Activated T-cell treated with anti-CD3 and anti-CD28 coated beads for 1 hour (primary cell): Measurements from ENCODE around the gene ALDH1B1.
"Not testable (repeated sequence)": the region's sequence is repeated elsewhere in the genome, so short reads cannot be mapped to it uniquely, and the experiment has no call there.

ENCODE experiments used
- DNase-seq: peaks from one replicate; pipeline ENCODE4 v3.0.0-alpha.2; 2020; ENCODE audit warnings: low read depth

Gene ALDH1B1

DNA sequence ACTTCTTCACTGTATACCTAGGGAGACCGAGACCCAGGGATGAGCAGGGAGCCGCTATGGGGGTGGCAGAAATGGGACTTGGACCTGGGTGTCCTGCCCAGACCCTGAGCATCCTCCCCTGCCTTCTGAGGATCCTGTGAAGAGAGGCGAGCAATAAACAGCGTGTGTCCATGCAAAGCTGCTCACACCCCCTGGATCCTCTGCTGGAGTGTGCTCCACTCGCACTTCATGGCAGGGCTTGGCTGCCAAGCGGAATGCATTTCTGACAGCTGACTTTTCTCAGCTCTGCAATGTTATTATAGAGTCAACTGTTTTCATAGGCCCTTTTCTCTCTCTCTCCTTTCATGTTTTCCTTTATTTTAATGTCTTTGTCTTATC lies 31.0 kb upstream of the ALDH1B1 start:
- no peak for DNase-seq

DNA sequence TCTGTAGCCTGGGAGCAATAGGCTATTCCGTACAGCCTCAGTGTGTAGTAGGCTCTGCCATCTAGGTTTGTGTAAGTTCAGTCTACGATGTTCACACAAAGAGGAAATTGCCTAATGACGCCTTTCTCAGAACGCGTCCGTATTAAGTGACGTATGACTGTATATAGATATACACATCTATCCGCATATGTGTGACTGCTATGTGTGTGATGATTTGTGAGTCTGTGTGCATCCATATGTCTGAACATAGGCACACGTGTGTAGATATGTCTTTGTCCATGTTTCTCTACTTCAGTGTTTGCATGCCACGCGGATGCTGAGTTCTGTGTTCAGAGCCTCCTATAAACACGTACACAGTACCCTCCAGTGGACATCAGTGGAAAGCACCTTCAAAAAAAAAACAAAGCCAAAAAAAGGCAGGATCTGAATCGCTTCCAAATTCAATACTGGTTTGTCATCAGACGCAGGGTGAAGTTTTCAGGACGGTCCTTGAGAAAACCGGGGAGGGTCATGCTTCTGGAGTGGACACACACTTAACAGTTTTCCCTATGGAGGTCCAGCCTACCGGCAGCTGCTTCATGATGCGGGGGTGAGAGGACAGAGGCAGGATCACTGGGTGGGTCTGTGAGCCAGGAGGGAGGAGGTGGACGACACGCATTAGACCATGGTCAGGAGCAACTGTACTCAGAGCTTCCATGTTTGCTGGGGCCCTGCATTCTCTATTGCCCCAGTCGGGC lies 29.5 kb upstream of the ALDH1B1 start:
- DNase-seq, result no peak

DNA sequence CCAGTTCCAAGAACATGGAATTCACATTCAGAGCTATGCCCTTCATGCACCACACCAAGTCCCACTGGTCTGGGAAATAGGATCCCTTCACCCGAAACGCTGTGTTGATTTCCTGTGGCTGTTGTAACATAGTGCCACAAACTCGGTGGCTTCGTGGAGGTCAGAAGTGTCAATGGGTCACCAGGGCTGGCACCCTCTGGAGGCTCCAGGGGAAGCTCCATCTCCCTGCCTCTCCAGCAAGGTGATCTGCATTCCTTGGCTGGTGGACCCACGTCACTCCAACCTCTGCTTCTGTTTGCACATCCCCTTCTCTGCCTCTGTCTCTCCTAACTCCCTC lies 28.9 kb upstream of the ALDH1B1 start:
- no peak for DNase-seq

DNA sequence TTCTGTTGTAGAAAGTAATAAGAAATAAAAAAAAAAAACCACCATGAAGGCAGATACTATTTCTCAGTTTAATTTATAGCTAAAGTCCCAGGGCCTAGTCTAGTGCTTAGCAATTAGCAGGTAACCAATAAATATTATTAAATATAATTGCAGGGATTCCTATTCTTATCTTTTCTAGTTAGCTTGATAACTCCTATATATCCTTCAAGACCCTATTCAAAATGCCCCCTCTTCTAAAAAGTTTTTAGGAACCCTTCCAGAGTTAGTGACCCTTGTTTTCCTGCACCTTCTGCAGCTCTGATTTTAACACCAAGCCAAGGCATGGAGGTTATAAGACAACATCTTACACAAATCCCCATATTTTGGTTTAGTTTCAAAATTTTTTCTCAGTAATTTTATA lies 24.6 kb upstream of the ALDH1B1 start:
- DNase-seq, result no peak

DNA sequence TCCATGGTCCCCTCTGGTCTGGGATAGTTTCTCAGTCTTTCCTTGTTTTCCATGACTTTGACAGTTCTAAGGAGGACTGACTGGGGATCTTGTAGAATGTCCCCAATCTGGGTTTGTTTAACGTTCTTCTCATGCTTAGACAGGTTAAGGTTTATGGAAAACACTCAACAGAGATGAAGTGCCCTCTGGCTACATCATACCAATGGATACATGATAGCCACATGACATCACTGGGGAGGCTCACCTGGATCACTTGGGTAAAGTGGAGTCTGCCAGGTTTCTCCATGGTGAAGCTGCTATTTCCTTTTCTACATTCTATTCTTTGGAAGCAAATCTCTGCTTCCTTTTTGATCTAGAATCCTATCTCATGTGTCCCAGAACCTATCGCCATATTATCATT lies 23.8 kb upstream of the ALDH1B1 start:
- no peak for DNase-seq

DNA sequence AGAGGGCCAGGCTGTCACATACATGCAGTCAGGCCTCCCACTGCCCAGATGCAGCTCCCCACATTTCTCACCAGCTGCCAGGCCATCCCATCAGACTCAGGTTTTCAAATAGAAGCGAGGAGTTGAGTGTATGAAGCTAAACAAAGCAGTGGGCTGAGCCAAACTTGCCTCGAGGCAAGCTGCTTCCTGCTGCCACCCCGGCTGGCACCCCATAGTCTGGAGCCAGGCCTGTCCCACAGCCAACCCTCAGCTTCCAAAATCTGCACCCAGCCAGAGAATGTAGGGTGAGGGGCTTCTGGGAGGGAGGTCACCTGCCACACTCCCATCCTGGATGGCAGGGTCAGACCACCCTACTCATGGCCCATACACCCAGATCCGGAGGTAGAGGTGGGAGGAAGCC lies 22.3 kb upstream of the ALDH1B1 start:
- DNase-seq, result no peak

DNA sequence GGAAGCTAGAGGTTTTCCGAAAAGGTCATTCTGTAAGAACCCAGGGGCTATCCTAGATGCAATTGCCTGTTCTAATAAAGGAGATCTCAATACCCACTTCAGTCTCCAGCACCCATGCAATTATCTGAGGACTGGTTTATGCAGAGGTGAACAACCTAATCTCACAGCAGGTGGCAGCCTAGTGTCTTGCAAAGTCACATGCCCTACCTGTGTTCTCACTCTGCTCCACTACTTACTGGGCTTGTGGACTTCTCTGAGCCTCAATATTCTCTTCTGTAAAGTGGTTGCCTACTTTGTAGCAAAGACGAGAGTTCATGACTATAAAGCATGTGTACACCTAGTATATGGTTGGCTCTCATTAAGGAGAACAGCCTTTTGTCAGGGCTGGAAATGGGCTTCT lies 21.0 kb upstream of the ALDH1B1 start:
- DNase-seq, result no peak

DNA sequence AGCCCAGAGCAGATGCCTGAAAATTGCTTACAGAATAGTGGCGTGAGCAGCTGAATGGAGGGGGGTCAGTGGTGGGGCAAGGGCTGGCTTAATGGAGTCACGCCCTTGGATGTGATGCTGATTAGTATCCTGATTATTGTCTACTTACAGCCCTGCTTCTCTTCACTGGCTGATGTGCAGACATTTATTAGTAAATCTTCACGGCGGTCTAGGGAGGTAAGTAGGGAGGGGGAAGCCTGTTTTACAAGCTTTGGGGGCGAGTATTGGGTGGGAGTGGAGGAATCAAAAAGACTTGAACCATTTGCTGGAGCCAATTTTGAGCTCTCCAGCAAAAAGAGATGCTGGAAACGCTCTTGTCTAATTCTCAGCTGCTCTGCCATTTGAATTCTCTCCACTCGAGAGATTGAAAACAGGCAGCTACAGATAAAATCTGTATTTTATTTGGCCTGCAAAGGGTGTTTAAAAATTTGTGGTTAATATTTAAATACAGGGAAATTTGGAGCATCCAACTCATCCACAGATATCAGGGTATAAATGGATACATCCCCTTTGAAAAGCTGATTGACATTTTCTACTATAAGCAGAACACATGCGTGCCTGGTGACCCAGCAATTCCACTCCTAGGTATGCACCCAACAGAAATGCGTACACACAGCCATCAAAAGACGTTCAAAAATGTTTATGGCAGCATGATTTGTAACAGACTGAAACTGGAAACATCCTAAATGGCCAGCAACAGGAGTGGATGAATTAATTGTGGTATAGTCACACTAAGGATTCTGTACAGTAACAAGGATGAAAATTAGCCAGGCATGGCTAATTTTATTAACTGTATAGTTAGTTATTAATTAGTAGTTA lies 19.5 kb upstream of the ALDH1B1 start:
- no peak for DNase-seq

DNA sequence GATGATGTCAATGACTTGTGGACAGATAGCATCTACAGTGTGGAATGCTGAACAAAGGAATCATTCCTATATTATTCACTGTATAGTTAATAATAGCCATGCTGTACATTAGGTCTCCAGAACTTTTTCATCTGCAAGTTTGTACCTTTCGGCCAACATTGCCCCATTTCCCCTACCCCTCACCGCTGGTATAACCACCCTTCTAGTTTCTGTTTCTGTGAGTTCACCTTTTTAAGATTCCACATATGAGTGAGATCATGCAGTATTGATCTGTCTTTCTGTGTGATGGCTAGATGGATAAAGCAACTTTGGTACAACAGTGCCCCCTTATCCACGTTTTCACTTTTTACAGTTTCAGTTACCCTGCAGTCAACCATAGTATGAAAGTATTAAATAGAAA lies 18.8 kb upstream of the ALDH1B1 start:
- no peak for DNase-seq

DNA sequence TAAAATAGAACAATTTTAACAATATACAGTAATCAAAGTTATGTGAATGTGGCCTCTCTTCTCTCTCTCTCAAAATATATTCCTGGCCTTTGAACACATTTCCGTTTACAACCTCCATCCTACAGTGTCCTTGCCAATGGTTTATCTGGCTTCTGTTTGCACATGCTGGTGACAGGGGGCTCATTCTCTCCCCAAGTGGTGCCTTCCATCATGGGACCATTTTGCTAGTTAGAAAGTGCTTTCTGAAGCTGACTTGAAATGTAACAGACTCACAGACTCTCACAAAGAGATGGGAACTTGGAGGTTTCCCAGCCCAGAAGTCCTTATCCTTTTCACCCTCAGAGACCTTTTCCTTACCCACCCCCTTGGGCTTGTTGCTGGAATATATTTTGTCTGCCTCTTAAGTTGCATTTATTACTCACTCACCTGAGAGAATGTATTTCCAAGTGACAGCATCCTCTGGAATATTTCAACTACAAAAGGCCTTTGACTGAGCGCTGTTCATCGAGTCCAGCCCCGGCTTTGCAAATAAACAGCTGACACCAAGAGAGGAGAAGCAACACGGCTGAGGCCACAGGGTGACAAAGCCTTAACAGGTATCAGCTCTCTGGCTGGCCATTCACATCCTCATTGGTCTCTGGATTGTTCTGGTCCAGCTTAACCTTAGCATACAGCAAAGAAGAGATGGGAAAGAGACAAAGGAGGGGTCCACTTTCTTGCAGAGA lies 17.5 kb upstream of the ALDH1B1 start:
- no peak for DNase-seq

DNA sequence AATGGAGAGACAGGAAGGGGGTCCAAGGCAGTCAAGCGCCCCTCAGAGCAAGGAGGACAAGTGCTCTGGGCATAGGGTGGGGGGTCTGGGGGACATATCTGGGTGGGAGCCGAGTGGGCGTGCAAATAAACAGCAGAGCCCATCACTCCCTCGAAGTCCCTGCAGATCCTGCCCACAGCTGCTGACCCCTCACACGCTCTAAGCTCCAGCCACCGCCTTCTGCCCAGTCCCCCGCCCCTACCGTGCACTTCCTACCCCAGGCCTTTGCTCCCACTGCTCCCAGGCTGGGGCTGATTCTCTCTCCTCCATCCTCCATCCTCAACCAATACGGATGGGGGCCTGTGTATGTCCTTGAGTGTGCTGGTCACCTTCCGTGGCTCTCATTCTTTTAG lies 16.9 kb upstream of the ALDH1B1 start:
- DNase-seq, result no peak

DNA sequence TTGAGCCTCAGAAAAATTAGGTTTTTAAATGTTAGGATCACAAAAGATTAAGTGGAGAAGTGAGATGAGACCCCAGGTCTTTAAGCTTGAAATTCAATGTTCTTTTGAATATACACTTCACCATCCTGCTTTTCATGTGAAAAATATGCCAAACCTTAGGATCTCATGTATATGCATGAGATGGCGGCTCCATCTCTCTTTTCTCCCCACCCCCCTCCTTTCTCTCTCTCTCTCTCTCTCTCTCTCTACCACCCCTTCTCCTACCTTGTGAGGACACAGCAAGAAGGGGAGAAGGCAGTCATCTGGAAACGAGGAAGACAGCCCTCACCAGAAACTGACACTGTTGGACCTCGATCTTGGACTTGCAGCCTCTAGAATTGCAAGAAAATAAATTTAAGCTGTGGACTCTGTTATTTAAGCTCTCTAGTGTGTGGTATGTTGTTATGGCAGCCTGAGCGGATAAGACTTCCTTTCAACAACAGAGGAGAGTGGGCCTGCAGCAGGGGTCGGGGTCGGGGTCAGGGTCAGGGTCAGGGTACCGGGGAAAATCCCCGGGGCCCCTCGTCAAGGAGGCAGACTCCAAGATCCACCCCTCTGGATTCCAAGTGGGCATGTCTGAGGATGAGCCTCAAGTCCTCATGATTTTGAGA lies 16.4 kb upstream of the ALDH1B1 start:
- no peak for DNase-seq

DNA sequence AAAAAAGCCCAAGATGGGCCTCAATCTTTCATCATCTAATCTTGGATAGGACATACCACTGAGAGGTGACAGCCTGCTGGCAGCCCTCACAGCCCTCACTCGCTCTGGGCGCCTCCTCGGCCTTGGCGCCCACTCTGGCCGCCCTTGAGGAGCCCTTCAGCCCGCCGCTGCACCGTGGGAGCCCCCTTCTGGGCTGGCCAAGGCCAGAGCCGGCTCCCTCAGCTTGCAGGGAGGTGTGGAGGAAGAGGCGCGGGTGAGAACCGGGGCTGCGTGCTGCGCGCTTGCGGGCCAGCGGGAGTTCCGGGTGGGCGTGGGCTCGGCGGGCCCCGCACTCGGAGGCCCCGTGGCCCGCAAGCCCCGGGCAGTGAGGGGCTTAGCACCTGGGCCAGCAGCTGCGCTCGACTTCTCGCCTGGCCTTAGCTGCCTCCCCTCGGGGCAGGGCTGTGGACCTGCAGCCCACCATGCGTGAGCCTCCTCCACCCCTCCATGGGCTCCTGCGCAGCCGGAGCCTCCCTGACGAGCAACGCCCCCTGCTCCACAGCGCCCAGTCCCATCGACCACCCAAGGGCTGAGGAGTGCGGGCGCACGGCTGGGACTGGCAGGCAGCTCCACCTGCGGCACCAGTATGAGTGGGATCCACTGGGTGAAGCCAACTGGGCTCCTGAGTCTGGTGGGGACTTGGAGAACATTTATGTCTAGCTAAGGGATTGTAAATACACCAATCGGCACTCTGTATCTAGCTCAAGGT lies 15.0 kb upstream of the ALDH1B1 start:
- DNase-seq, result not testable (repeated sequence)

DNA sequence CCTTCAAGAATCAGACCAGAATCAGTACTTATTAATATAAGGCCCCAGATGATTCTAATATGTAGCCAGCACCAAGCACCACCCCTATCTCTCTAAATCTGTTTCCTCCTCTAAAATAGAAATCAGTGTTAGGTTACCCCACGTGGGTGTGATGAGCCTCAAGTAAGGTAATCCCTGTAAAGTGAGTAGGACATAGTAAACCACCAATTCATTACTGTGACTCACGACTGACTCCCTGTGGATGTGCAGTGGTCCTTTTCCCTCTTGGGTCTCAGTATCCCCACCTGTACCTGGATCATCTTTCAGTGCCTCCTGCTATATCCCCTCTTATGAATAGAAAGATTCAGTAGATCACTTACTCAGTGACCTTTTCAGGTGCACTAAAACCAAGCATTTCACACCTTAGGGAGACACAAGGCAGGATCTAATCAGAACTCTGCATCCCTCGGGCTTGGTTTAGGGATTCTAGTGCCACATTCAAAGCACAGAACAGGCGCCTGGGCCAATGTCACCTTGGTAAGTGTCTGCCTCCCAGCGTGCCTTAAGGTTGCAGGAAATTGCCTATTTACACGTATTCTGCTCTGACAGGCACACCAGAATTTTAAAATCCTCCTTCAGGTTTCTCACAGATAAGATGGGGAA lies 12.2 kb upstream of the ALDH1B1 start:
- no peak for DNase-seq

DNA sequence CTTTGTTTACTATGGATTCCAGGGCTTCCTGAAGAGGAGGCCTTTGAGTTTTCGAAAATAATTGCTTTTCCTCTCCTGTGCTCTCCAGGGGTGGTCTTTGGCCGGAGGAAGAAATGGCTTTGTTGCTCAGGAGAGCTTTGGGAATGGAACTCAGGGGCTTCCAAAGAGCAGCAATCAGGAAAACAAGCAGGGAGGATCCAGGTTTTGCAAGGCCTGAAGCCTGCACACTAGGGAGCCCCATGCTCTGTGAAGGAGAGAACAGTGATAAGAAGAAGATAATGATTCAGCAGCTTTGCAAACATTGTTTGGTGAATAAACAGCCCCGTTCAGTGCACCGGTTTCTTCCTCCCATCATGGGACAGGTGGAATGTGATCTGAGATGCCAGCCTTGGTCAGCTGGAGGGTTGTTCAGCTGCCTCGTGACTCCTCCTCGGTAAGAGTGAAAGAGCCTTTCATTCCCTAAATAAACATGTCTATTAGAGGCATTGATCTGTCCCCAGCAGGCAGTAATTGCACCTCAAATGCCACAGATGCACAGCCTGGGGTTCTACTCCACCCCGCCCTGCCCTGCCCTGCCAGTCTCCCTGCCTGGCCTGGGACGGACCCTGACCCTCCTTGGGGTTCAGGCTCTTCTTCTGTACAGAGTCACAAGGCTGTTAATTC lies 11.5 kb upstream of the ALDH1B1 start:
- no peak for DNase-seq

DNA sequence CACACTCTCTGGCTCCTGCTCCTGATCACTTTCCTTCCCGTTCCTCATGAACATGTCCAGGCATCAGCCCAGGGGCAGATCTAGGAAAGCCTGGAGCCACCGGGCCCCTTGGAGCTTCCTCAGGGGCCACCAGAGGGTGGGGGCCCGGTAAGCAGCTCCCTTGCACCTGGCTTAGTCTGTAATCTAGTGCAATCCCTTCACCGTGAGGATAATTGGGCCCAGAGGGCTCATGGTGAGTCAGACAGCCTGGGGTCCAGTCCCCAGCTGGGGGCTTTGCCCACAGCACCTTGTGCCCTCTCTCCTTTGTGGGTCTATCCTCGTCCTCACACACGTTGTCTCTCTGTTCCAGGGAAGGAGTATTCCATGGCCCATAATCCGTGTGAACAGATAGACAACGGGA lies 10.4 kb upstream of the ALDH1B1 start:
- no peak for DNase-seq

DNA sequence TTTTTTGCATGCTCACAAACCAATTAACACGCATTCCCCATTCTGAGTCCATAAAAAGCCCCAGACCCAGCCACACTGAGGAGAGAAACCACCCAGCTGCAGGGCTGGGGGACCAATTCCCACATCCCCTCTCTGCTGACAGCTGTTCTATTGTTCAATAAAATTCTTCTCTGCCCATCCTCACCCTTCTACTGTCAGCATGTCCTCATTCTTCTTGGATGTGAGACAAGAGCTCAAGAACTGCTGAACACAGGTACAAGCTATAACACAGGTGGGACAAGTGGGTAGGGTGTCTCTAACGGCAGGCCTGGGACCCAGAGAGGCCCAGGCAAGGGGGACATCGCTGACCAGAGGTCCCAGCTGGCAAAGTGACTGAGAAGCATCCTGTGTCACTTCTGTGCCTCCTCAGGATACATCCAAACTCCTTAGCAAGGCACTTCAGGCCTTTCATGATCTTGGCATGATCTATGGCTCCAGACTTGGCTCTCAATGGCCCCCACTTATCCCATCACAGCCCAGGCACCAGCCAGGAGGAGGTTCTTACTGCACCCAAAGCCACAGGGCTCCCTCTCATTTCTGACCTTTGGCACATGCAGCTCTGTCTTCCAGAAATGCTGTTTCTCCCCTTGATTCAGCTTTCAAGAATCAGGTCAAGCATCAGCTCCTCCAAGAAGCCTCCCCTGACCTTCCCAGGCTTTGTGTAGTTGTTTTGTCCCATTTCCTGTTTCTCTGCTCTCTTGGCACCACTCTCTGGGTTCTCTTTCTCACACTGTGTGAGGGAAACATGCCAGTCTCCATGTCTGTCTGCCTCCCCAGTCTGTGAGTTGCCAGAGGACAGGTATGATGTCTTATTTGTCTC lies 7.3 kb upstream of the ALDH1B1 start:
- no peak for DNase-seq

DNA sequence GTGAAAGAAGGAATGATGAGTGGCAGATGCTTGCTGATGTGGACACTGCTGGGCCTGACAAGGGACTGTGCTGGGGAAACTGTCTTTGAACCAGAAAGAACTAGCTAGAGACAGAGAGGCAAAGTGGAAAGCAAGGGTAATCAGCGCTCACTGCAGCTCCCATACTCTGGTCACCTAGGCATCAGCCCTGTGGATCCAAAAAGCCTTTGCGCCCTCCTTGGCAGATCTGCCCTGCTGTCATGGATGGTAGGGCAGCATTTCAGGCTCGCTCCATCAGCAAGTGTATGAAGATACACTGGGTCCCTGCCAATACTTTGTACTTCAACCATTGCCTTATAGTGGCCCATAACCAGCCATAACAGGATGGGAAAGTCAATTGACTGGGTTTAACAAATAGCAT lies 6.6 kb upstream of the ALDH1B1 start:
- DNase-seq, result no peak

DNA sequence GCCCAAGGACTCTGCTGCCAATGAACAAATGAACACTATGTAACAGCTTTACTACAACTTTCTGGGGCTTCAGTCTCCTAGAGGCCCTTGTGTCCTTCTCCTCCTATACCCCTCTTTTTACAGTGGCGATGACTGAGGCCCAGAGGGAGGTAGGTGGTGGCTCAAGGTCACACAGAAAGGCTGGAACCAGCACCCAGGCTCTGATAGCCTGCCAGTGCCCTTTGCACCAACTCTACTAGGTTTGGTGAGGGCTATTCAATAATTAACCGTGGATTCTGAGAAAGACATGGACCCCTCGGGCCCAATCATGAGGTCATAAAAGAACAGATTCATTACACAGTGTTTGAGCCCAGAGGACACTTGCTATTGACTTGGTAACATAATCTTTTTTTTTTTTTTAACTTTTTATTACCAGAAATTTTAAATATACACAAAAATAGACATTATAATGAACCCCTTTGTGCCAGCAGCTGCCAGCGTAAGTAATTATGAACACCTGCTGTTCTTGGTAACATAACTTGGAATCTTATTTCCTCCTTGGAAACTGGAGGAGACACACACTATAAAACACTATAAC lies 6.1 kb upstream of the ALDH1B1 start:
- no peak for DNase-seq

DNA sequence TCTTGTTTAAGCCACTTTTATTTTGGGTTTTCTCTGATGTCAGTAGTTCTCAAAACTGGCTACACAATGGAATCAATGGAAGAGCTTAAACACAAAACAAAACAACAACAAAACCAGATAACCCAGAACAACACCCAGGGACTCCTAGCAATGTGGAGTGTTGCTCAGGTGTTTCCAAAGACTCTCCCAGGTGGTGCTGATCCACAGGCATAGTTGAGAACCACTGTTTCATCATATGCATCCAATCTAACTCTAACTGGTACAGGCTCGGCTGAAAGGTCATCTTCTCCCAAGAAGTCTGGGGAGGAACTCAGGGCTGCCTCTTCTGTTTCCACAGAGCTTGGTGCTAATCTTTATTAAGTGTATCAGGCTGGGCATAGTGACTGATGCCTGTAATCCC lies 5.4 kb upstream of the ALDH1B1 start:
- DNase-seq, result no peak
